ENCODE results near the gene FRMD6.
A peak's percentile ranks its signal among the peaks of the same experiment; 100 is the strongest.
"Not testable (repeated sequence)": the region's sequence is repeated elsewhere in the genome, so short reads cannot be mapped to it uniquely, and the experiment has no call there.

Gene FRMD6

GRCh38 chr14:51633298-51633697 is 18.4 kb upstream of the FRMD6 start:
- not testable (repeated sequence) for H2AK5ac ChIP-seq (ENCODE audit: low read length); H3K4me2 ChIP-seq (ENCODE audit: low read length); H3K4ac ChIP-seq (ENCODE audit: low read depth, low read length); H3K79me2 ChIP-seq (ENCODE audit: control insufficient read depth, insufficient read depth, low read length); H3K56ac ChIP-seq (ENCODE audit: low read length); H2BK5ac ChIP-seq (ENCODE audit: low read length); H3K79me1 ChIP-seq (ENCODE audit: low read length); H3K18ac ChIP-seq (ENCODE audit: low read length); H4K5ac ChIP-seq (ENCODE audit: low read length); H3K4me3 ChIP-seq (ENCODE audit: low read length); H3K4me1 ChIP-seq (ENCODE audit: control insufficient read depth, low read depth, low read length); H2BK15ac ChIP-seq (replicated peaks; ENCODE audit: low read depth); H2BK120ac ChIP-seq (ENCODE audit: low read depth, low read length); H3K27ac ChIP-seq (ENCODE audit: low read depth, low read length); H3K36me3 ChIP-seq (ENCODE audit: control insufficient read depth, insufficient read depth, low read length); H4K8ac ChIP-seq (ENCODE audit: low read depth, low read length); H3K27me3 ChIP-seq (ENCODE audit: insufficient read depth, low read length, poor library complexity); H3K23ac ChIP-seq (ENCODE audit: low read length); H3K9ac ChIP-seq (ENCODE audit: low read length)
- WGBS (ENCODE audit: extremely low coverage, insufficient coverage, low lambda C conversion rate) = no CpG with 5 or more reads among the region's 2 CpGs
- DNase-seq = peak; percentile 44

DNA sequence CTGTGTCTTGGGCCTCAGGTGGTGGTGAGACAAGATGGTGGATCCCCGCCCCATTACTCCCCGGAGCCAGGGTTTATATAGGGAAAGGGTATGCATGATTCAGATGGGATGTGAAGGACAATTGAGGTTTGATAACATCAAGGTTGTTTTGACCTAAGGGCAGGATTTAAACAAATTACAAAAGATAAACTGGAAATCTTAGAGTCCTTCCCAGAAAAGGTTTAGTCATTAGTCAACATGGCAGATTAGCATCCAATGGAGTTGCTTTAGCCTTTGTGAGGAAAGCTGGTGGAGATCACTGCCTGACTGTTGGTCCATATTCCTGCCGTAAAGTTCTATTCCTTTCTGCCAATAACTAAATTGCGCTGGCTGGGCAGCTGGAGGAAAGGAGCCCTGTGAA is 15.6 kb upstream of the FRMD6 start:
- Histone ChIP-seq H2BK120ac (ENCODE audit: low read depth, low read length) (no peak overlapping the region), H3K56ac (ENCODE audit: low read length) (no peak overlapping the region), H4K8ac (ENCODE audit: low read depth, low read length) (no peak overlapping the region), H3K27me3 (ENCODE audit: insufficient read depth, low read length, poor library complexity) (no peaks in the 10 kb centered on the region), H2BK15ac (replicated peaks; ENCODE audit: low read depth) (no peak overlapping the region), H3K27ac (ENCODE audit: low read depth, low read length) (no peak overlapping the region), H3K4me2 (ENCODE audit: low read length) (no peak overlapping the region), H3K4ac (ENCODE audit: low read depth, low read length) (no peak overlapping the region), H3K23ac (ENCODE audit: low read length) (no peak overlapping the region), H3K36me3 (ENCODE audit: control insufficient read depth, insufficient read depth, low read length) (no peaks in the 10 kb centered on the region), H3K18ac (ENCODE audit: low read length) (no peak overlapping the region), H4K5ac (ENCODE audit: low read length) (no peak overlapping the region), H3K79me1 (ENCODE audit: low read length) (no peaks in the 10 kb centered on the region), H2BK5ac (ENCODE audit: low read length) (peak overlapping the region; percentile 44), H3K79me2 (ENCODE audit: control insufficient read depth, insufficient read depth, low read length) (no peaks in the 10 kb centered on the region), H3K9ac (ENCODE audit: low read length) (no peak overlapping the region), H2AK5ac (ENCODE audit: low read length) (no peak overlapping the region), H3K4me3 (ENCODE audit: low read length) (no peak overlapping the region), H3K4me1 (ENCODE audit: control insufficient read depth, low read depth, low read length) (peaks cover 5% of the 10 kb centered on the region)
- no CpG with 5 or more reads among the region's 4 CpGs for WGBS (ENCODE audit: extremely low coverage, insufficient coverage, low lambda C conversion rate)
- DNase-seq = peak; percentile 72

- no peak overlapping the region for H3K9ac ChIP-seq (ENCODE audit: low read length)
- H3K27me3 ChIP-seq (ENCODE audit: insufficient read depth, low read length, poor library complexity) = no peaks in the 10 kb centered on the region
- no peak overlapping the region for H4K8ac ChIP-seq (ENCODE audit: low read depth, low read length)
- peak overlapping the region; percentile 3 for H2BK120ac ChIP-seq (ENCODE audit: low read depth, low read length)
- H3K4ac ChIP-seq (ENCODE audit: low read depth, low read length) = no peak overlapping the region
- H3K23ac ChIP-seq (ENCODE audit: low read length) = no peak overlapping the region
- no peak overlapping the region for H2AK5ac ChIP-seq (ENCODE audit: low read length)
- no peak overlapping the region for H2BK5ac ChIP-seq (ENCODE audit: low read length)
- no peaks in the 10 kb centered on the region for H3K79me2 ChIP-seq (ENCODE audit: control insufficient read depth, insufficient read depth, low read length)
- no peaks in the 10 kb centered on the region for H3K36me3 ChIP-seq (ENCODE audit: control insufficient read depth, insufficient read depth, low read length)
- WGBS (ENCODE audit: extremely low coverage, insufficient coverage, low lambda C conversion rate) = no CpG with 5 or more reads among the region's 7 CpGs
- no peak overlapping the region for H3K56ac ChIP-seq (ENCODE audit: low read length)
- H3K27ac ChIP-seq (ENCODE audit: low read depth, low read length) = no peak overlapping the region
- H3K18ac ChIP-seq (ENCODE audit: low read length) = no peak overlapping the region
- no peak overlapping the region for H4K5ac ChIP-seq (ENCODE audit: low read length)
- no peak overlapping the region for H3K4me3 ChIP-seq (ENCODE audit: low read length)
- no peaks in the 10 kb centered on the region for H3K79me1 ChIP-seq (ENCODE audit: low read length)
- H3K4me2 ChIP-seq (ENCODE audit: low read length) = no peak overlapping the region
- peak; percentile 94 for DNase-seq
- H3K4me1 ChIP-seq (ENCODE audit: control insufficient read depth, low read depth, low read length) = peaks cover 5% of the 10 kb centered on the region
- no peak overlapping the region for H2BK15ac ChIP-seq (replicated peaks; ENCODE audit: low read depth)
These were observed 13.4 kb upstream of the FRMD6 start for GRCh38 chr14:51638071-51638944.

GRCh38 chr14:51639668-51640316 is 11.9 kb upstream of the FRMD6 start:
- H2AK5ac ChIP-seq (ENCODE audit: low read length) = no peak overlapping the region
- H2BK120ac ChIP-seq (ENCODE audit: low read depth, low read length) = no peak overlapping the region
- no peak overlapping the region for H2BK5ac ChIP-seq (ENCODE audit: low read length)
- WGBS (ENCODE audit: extremely low coverage, insufficient coverage, low lambda C conversion rate) = no CpG with 5 or more reads among the region's 5 CpGs
- no peaks in the 10 kb centered on the region for H3K27me3 ChIP-seq (ENCODE audit: insufficient read depth, low read length, poor library complexity)
- no peak for DNase-seq
- no peak overlapping the region for H3K4me2 ChIP-seq (ENCODE audit: low read length)
- no peak overlapping the region for H3K4ac ChIP-seq (ENCODE audit: low read depth, low read length)
- no peaks in the 10 kb centered on the region for H3K36me3 ChIP-seq (ENCODE audit: control insufficient read depth, insufficient read depth, low read length)
- H3K4me1 ChIP-seq (ENCODE audit: control insufficient read depth, low read depth, low read length) = peaks cover 5% of the 10 kb centered on the region
- no peak overlapping the region for H4K8ac ChIP-seq (ENCODE audit: low read depth, low read length)
- H4K5ac ChIP-seq (ENCODE audit: low read length) = no peak overlapping the region
- no peak overlapping the region for H3K27ac ChIP-seq (ENCODE audit: low read depth, low read length)
- no peak overlapping the region for H2BK15ac ChIP-seq (replicated peaks; ENCODE audit: low read depth)
- no peak overlapping the region for H3K9ac ChIP-seq (ENCODE audit: low read length)
- H3K18ac ChIP-seq (ENCODE audit: low read length) = no peak overlapping the region
- H3K23ac ChIP-seq (ENCODE audit: low read length) = no peak overlapping the region
- no peak overlapping the region for H3K4me3 ChIP-seq (ENCODE audit: low read length)
- no peak overlapping the region for H3K56ac ChIP-seq (ENCODE audit: low read length)
- H3K79me1 ChIP-seq (ENCODE audit: low read length) = no peaks in the 10 kb centered on the region
- H3K79me2 ChIP-seq (ENCODE audit: control insufficient read depth, insufficient read depth, low read length) = no peaks in the 10 kb centered on the region

GRCh38 chr14:51643140-51643539 is 8.6 kb upstream of the FRMD6 start:
- Histone ChIP-seq H4K5ac (ENCODE audit: low read length) (no peak overlapping the region), H2BK120ac (ENCODE audit: low read depth, low read length) (no peak overlapping the region), H3K27ac (ENCODE audit: low read depth, low read length) (no peak overlapping the region), H3K4ac (ENCODE audit: low read depth, low read length) (no peak overlapping the region), H3K56ac (ENCODE audit: low read length) (no peak overlapping the region), H3K36me3 (ENCODE audit: control insufficient read depth, insufficient read depth, low read length) (no peaks in the 10 kb centered on the region), H2AK5ac (ENCODE audit: low read length) (no peak overlapping the region), H3K4me2 (ENCODE audit: low read length) (no peak overlapping the region), H3K18ac (ENCODE audit: low read length) (no peak overlapping the region), H3K79me1 (ENCODE audit: low read length) (no peaks in the 10 kb centered on the region), H2BK15ac (replicated peaks; ENCODE audit: low read depth) (no peak overlapping the region), H4K8ac (ENCODE audit: low read depth, low read length) (no peak overlapping the region), H3K4me1 (ENCODE audit: control insufficient read depth, low read depth, low read length) (peaks cover 3% of the 10 kb centered on the region), H3K4me3 (ENCODE audit: low read length) (no peak overlapping the region), H3K9ac (ENCODE audit: low read length) (no peak overlapping the region), H3K23ac (ENCODE audit: low read length) (no peak overlapping the region), H3K27me3 (ENCODE audit: insufficient read depth, low read length, poor library complexity) (no peaks in the 10 kb centered on the region), H3K79me2 (ENCODE audit: control insufficient read depth, insufficient read depth, low read length) (no peaks in the 10 kb centered on the region), H2BK5ac (ENCODE audit: low read length) (no peak overlapping the region)
- WGBS (ENCODE audit: extremely low coverage, insufficient coverage, low lambda C conversion rate) = no CpG with 5 or more reads among the region's 3 CpGs
- no peak for DNase-seq
